ENCODE measurements around the gene ATP6V0D1. TPM values are rescaled to one million over a fixed set of nuclear protein-coding genes. Genes with fewer than 3 reads are reported as not detected.
A peak's percentile ranks its signal among the peaks of the same experiment; 100 is the strongest.

Gene ATP6V0D1
- polyA plus RNA-seq, 1 of the 3 experiments (the other 2 are of a cell fraction): 135 TPM

DNA sequence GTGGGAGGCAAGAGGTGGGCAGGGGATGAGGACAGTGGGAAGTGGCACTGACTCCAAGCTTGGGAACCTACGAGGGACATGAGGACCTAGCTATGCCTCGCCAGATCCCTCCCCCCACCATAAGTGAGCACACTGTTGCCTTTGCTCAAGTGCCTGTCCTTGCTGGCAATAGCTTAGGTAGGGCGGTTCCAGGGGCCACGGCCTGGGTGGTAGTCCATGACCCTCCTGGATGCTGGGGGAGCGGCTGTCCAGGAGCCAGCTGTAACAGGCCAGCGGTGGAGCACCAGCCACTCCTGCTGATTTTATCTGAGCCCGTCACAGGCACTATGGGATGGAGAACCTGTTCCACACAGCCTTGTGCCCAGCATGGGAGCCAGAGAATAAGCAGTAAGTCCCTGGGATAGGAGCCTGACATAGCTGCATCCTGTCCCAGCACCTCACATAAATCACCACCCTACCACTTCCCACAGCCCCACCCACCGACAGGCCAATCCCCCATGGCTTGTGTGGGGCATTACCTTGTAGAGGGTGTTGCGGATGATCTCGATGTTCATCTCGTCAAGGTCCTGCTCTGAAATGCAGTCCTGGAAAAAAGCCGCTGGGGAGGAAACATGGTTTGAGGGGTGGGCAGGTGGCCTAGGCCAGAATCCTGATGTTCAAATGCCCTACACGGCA, 38.2 kb downstream of the ATP6V0D1 start:
- no peak overlapping the region for H3K9ac ChIP-seq
- no peak overlapping the region for H2AFZ ChIP-seq (ENCODE audit: low read depth)
- WGBS (ENCODE audit: low lambda C conversion rate): 97% methylated on average over 7 of the region's 13 CpGs
- no peaks in the 10 kb centered on the region for H3K9me3 ChIP-seq
- H3F3A ChIP-seq (replicated peaks; ENCODE audit: insufficient read depth): no peaks in the 10 kb centered on the region
- ChIA-PET POLR2A (interaction anchor here (0.8 to 1.5 kb wide), 2 partner anchors 9 to 12 kb away, joined by 3 to 4 read pairs; partner anchors contain the start of gene HSD11B2), CTCF (interaction anchor here (0.9 to 6.7 kb wide), 5 partner anchors 12 to 164 kb away, joined by 3 to 35 read pairs (median 6); partner anchors contain the start of genes ATP6V0D1 and HSD11B2)
- peak; percentile 60 for DNase-seq
- H3K36me3 ChIP-seq (replicated peaks in 1 of 2; ENCODE audit: control insufficient read depth in 1 of 2, insufficient read depth in 2 of 2, low read length in 1 of 2): peaks cover 3 to 38% of the 10 kb centered on the region in 2 experiments
- no peak overlapping the region for H3K4me3 ChIP-seq (ENCODE audit: low read depth in 2 of 2, low read length in 1 of 2)
- TF ChIP-seq EZH2phosphoT487 (IDR thresholded peaks at IDR 0.05; ENCODE audit: borderline replicate concordance, low read depth) (no peak), GATA2 (CRISPR knock-in tag; IDR thresholded peaks at IDR 0.05) (peak; percentile 48; the same call in 1 of the 2 replicates)
- peaks cover 0 to 44% of the 10 kb centered on the region in 2 experiments; a peak in 1 of 4 replicates for H3K4me1 ChIP-seq (ENCODE audit: control insufficient read depth in 1 of 2, insufficient read depth in 2 of 2, low read depth in 1 of 2, low read length in 1 of 2)
- H4K20me1 ChIP-seq (ENCODE audit: insufficient read depth): peaks cover 22% of the 10 kb centered on the region; the same call in 1 of the 2 replicates
- H3K79me2 ChIP-seq (ENCODE audit: insufficient read depth): peaks cover 4% of the 10 kb centered on the region; the same call in 1 of the 2 replicates
- no peak overlapping the region for H3K4me2 ChIP-seq
- H3K27me3 ChIP-seq (ENCODE audit: insufficient read depth): no peaks in the 10 kb centered on the region
- peak overlapping the region in 1 of 2 experiments; percentile 14; a peak in 1 of 4 replicates for H3K27ac ChIP-seq (ENCODE audit: low read depth in 2 of 2, low read length in 1 of 2)
- H3K9me2 ChIP-seq: no peaks in the 10 kb centered on the region

DNA sequence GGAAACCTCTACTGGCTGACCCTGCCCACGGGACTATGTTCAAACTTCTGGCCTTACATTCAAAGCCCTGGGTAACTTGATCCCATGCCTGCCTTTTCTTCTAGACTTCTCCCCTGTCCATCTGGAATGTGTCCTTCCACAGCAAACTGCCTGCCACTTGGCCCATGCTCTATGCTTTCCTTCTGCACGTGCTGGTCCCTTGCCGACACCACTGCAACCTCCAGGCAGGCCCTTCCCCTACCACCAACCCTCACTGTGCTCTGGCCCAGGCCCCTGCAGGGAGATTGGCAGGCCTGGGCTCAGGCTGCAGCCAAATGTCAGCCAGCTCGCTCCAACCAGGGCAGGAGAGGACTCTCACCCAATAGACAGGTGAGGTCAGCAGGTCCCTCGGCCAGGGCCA, 39.0 kb downstream of the ATP6V0D1 start:
- no peak for DNase-seq
- POLR2A ChIA-PET: interaction anchor here (0.6 to 1.5 kb wide), 4 partner anchors 10 to 39 kb away, joined by 3 to 4 read pairs (median 4); partner anchors contain the start of genes ATP6V0D1 and HSD11B2
- Histone ChIP-seq H3K27me3 (ENCODE audit: insufficient read depth) (no peaks in the 10 kb centered on the region), H3K79me2 (ENCODE audit: insufficient read depth) (0 out of 2 replicates have a peak, but pooled peaks cover 4% of the 10 kb centered on the region), H3K36me3 (replicated peaks in 1 of 2; ENCODE audit: control insufficient read depth in 1 of 2, insufficient read depth in 2 of 2, low read length in 1 of 2) (peaks cover 7 to 43% of the 10 kb centered on the region in 2 experiments), H2AFZ (ENCODE audit: low read depth) (no peak overlapping the region), H3K9me3 (no peaks in the 10 kb centered on the region), H3F3A (replicated peaks; ENCODE audit: insufficient read depth) (no peaks in the 10 kb centered on the region), H3K4me1 (ENCODE audit: control insufficient read depth in 1 of 2, insufficient read depth in 2 of 2, low read depth in 1 of 2, low read length in 1 of 2) (peaks cover 0 to 38% of the 10 kb centered on the region in 2 experiments; a peak in 1 of 4 replicates), H3K9me2 (no peaks in the 10 kb centered on the region), H3K4me3 (ENCODE audit: low read depth in 2 of 2, low read length in 1 of 2) (no peak overlapping the region), H3K9ac (no peak overlapping the region), H3K27ac (ENCODE audit: low read depth in 2 of 2, low read length in 1 of 2) (no peak overlapping the region), H4K20me1 (ENCODE audit: insufficient read depth) (peaks cover 16% of the 10 kb centered on the region; the same call in 1 of the 2 replicates), H3K4me2 (no peak overlapping the region)
- no peak for TF ChIP-seq POLR2AphosphoS5 (IDR thresholded peaks at IDR 0.05; ENCODE audit: low read depth, low read length)
- TF ChIP-seq PBX3 (IDR thresholded peaks at IDR 0.05): no peak
- TF ChIP-seq, protein P1, sequence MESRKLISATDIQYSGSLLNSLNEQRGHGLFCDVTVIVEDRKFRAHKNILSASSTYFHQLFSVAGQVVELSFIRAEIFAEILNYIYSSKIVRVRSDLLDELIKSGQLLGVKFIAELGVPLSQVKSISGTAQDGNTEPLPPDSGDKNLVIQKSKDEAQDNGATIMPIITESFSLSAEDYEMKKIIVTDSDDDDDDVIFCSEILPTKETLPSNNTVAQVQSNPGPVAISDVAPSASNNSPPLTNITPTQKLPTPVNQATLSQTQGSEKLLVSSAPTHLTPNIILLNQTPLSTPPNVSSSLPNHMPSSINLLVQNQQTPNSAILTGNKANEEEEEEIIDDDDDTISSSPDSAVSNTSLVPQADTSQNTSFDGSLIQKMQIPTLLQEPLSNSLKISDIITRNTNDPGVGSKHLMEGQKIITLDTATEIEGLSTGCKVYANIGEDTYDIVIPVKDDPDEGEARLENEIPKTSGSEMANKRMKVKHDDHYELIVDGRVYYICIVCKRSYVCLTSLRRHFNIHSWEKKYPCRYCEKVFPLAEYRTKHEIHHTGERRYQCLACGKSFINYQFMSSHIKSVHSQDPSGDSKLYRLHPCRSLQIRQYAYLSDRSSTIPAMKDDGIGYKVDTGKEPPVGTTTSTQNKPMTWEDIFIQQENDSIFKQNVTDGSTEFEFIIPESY (IDR thresholded peaks at IDR 0.05; ENCODE audit: borderline replicate concordance, low read depth): no peak
- TF ChIP-seq MEF2A (IDR thresholded peaks at IDR 0.05; ENCODE audit: borderline replicate concordance, low read depth): no peak
- TF ChIP-seq NFIC (IDR thresholded peaks at IDR 0.05; ENCODE audit: borderline replicate concordance): no peak
- TF ChIP-seq FOXJ3 (CRISPR knock-in tag; IDR thresholded peaks at IDR 0.05): no peak
- TF ChIP-seq SMC3 (IDR thresholded peaks at IDR 0.05; ENCODE audit: low read depth, low read length): no peak
- no peak for TF ChIP-seq GABPA (IDR thresholded peaks at IDR 0.05; ENCODE audit: low read depth)
- TF ChIP-seq RXRA (IDR thresholded peaks at IDR 0.05; ENCODE audit: borderline replicate concordance, low read depth): no peak
- no peak for TF ChIP-seq TCF12 (IDR thresholded peaks at IDR 0.05)
- CTCF ChIA-PET: interaction anchor here (0.7 to 6.7 kb wide), 7 partner anchors 11 to 79 kb away, joined by 3 to 35 read pairs (median 7); partner anchors contain the start of genes ATP6V0D1 and HSD11B2
- 75% methylated on average over 4 of the region's 5 CpGs for WGBS (ENCODE audit: low lambda C conversion rate)

Data from SK-N-SH (cell line).